ENCODE measurements around the gene NTM. TPM values are rescaled to one million over a fixed set of nuclear protein-coding genes. Genes with fewer than 3 reads are reported as not detected.
A peak's percentile ranks its signal among the peaks of the same experiment; 100 is the strongest.
"Not testable (repeated sequence)": the region's sequence is repeated elsewhere in the genome, so short reads cannot be mapped to it uniquely, and the experiment has no call there.

The NTM gene
- total and polyA plus RNA-seq, 2 donors (not counting 1 experiment from before 2014, with no cell fraction given): 12.3 to 28.6 TPM

GRCh38 chr11:131422029-131422428 lies 51.6 kb downstream of the NTM start:
- DNase-seq (ENCODE audit: low read depth in 2 of 2): no peak
- Histone ChIP-seq H3K9ac (ENCODE audit: insufficient read depth, low read length) (no peak overlapping the region), H4K20me1 (ENCODE audit: control insufficient read depth, extremely low read depth, insufficient read depth, low read length) (no peaks in the 10 kb centered on the region), H2AFZ (ENCODE audit: low read length) (no peak overlapping the region), H3K9me3 (ENCODE audit: control insufficient read depth, insufficient read depth, low read depth, low read length) (no peaks in the 10 kb centered on the region), H3K4me2 (ENCODE audit: extremely low read depth, insufficient read depth, low read length) (no peak overlapping the region), H3K36me3 (ENCODE audit: control insufficient read depth, insufficient read depth, low read length) (no peaks in the 10 kb centered on the region), H3K27ac (ENCODE audit: insufficient read depth, low read length) (no peak overlapping the region), H3K4me1 (ENCODE audit: control insufficient read depth, extremely low read depth, insufficient read depth, low read length) (no peaks in the 10 kb centered on the region), H3K79me2 (ENCODE audit: control insufficient read depth, insufficient read depth, low read length) (no peaks in the 10 kb centered on the region), H3K27me3 (ENCODE audit: control insufficient read depth, insufficient read depth, low read length) (no peaks in the 10 kb centered on the region), H3K4me3 (replicated peaks in 1 of 4; ENCODE audit: control extremely low read depth in 1 of 4, insufficient read depth in 1 of 4, low read depth in 3 of 4, low read length in 4 of 4) (no peak overlapping the region)
- no peak for TF ChIP-seq CTCF (conservative IDR thresholded peaks at IDR 0.05 in 1 of 2, IDR thresholded peaks at IDR 0.05 in 1 of 2; ENCODE audit: low read depth in 1 of 2, low read length in 2 of 2)
- no peak for TF ChIP-seq EZH2 (IDR thresholded peaks at IDR 0.05; ENCODE audit: low read length, missing control alignments)

- H3K4me3 ChIP-seq (replicated peaks in 1 of 4; ENCODE audit: control extremely low read depth in 1 of 4, insufficient read depth in 1 of 4, low read depth in 3 of 4, low read length in 4 of 4): no peak overlapping the region
- H3K79me2 ChIP-seq (ENCODE audit: control insufficient read depth, insufficient read depth, low read length): no peaks in the 10 kb centered on the region
- H3K27ac ChIP-seq (ENCODE audit: insufficient read depth, low read length): no peak overlapping the region
- no peaks in the 10 kb centered on the region for H3K36me3 ChIP-seq (ENCODE audit: control insufficient read depth, insufficient read depth, low read length)
- H3K4me2 ChIP-seq (ENCODE audit: extremely low read depth, insufficient read depth, low read length): no peak overlapping the region
- DNase-seq (ENCODE audit: low read depth in 2 of 2): peak in 1 of 2 donors; percentile 20
- no peaks in the 10 kb centered on the region for H3K9me3 ChIP-seq (ENCODE audit: control insufficient read depth, insufficient read depth, low read depth, low read length)
- H4K20me1 ChIP-seq (ENCODE audit: control insufficient read depth, extremely low read depth, insufficient read depth, low read length): no peaks in the 10 kb centered on the region
- no peaks in the 10 kb centered on the region for H3K4me1 ChIP-seq (ENCODE audit: control insufficient read depth, extremely low read depth, insufficient read depth, low read length)
- H3K27me3 ChIP-seq (ENCODE audit: control insufficient read depth, insufficient read depth, low read length): no peaks in the 10 kb centered on the region
- H3K9ac ChIP-seq (ENCODE audit: insufficient read depth, low read length): no peak overlapping the region
- no peak overlapping the region for H2AFZ ChIP-seq (ENCODE audit: low read length)
- TF ChIP-seq CTCF (conservative IDR thresholded peaks at IDR 0.05 in 1 of 2, IDR thresholded peaks at IDR 0.05 in 1 of 2; ENCODE audit: low read depth in 1 of 2, low read length in 2 of 2) (no peak), EZH2 (IDR thresholded peaks at IDR 0.05; ENCODE audit: low read length, missing control alignments) (no peak)
Measured at GRCh38 chr11:131422496-131422895, 52.1 kb downstream of the NTM start.

GRCh38 chr11:131423688-131424087 lies 53.3 kb downstream of the NTM start:
- Histone ChIP-seq H4K20me1 (ENCODE audit: control insufficient read depth, extremely low read depth, insufficient read depth, low read length) (no peaks in the 10 kb centered on the region), H3K4me1 (ENCODE audit: control insufficient read depth, extremely low read depth, insufficient read depth, low read length) (no peaks in the 10 kb centered on the region), H3K9me3 (ENCODE audit: control insufficient read depth, insufficient read depth, low read depth, low read length) (no peaks in the 10 kb centered on the region), H3K4me2 (ENCODE audit: extremely low read depth, insufficient read depth, low read length) (no peak overlapping the region), H3K36me3 (ENCODE audit: control insufficient read depth, insufficient read depth, low read length) (no peaks in the 10 kb centered on the region), H3K27ac (ENCODE audit: insufficient read depth, low read length) (no peak overlapping the region), H3K27me3 (ENCODE audit: control insufficient read depth, insufficient read depth, low read length) (no peaks in the 10 kb centered on the region), H3K4me3 (replicated peaks in 1 of 4; ENCODE audit: control extremely low read depth in 1 of 4, insufficient read depth in 1 of 4, low read depth in 3 of 4, low read length in 4 of 4) (no peak overlapping the region), H2AFZ (ENCODE audit: low read length) (no peak overlapping the region), H3K9ac (ENCODE audit: insufficient read depth, low read length) (no peak overlapping the region), H3K79me2 (ENCODE audit: control insufficient read depth, insufficient read depth, low read length) (no peaks in the 10 kb centered on the region)
- TF ChIP-seq EZH2 (IDR thresholded peaks at IDR 0.05; ENCODE audit: low read length, missing control alignments): no peak
- no peak for TF ChIP-seq CTCF (conservative IDR thresholded peaks at IDR 0.05 in 1 of 2, IDR thresholded peaks at IDR 0.05 in 1 of 2; ENCODE audit: low read depth in 1 of 2, low read length in 2 of 2)
- peak in 1 of 2 donors; percentile 58 for DNase-seq (ENCODE audit: low read depth in 2 of 2)

- H3K9ac ChIP-seq (ENCODE audit: insufficient read depth, low read length); H3K4me3 ChIP-seq (replicated peaks in 1 of 4; ENCODE audit: control extremely low read depth in 1 of 4, insufficient read depth in 1 of 4, low read depth in 3 of 4, low read length in 4 of 4); DNase-seq (ENCODE audit: low read depth in 2 of 2); H3K27me3 ChIP-seq (ENCODE audit: control insufficient read depth, insufficient read depth, low read length); H3K27ac ChIP-seq (ENCODE audit: insufficient read depth, low read length); H3K4me2 ChIP-seq (ENCODE audit: extremely low read depth, insufficient read depth, low read length); H2AFZ ChIP-seq (ENCODE audit: low read length); H3K79me2 ChIP-seq (ENCODE audit: control insufficient read depth, insufficient read depth, low read length); H3K36me3 ChIP-seq (ENCODE audit: control insufficient read depth, insufficient read depth, low read length); H3K4me1 ChIP-seq (ENCODE audit: control insufficient read depth, extremely low read depth, insufficient read depth, low read length); H4K20me1 ChIP-seq (ENCODE audit: control insufficient read depth, extremely low read depth, insufficient read depth, low read length); H3K9me3 ChIP-seq (ENCODE audit: control insufficient read depth, insufficient read depth, low read depth, low read length): not testable (repeated sequence)
Measured at GRCh38 chr11:131424257-131424876, 54.0 kb downstream of the NTM start.
